ENCODE results near the gene CAPSL. TPM values are rescaled to one million over a fixed set of nuclear protein-coding genes. Genes with fewer than 3 reads are reported as not detected.

Gene CAPSL
- total RNA-seq, 4 donors from 2014 or later: not detected

- TF ChIP-seq CTCF (IDR thresholded peaks at IDR 0.05): no peak
- no peak for DNase-seq (ENCODE audit: low spot score)
- ATAC-seq (ENCODE audit: low FRiP score): no peak
Observed at GRCh38 chr5:35963381-35963843, 25.0 kb upstream of the CAPSL start.

GRCh38 chr5:35960328-35960727, 21.9 kb upstream of the CAPSL start:
- DNase-seq (ENCODE audit: low spot score) (no peak), ATAC-seq (ENCODE audit: low FRiP score) (no peak)
- no peak for TF ChIP-seq CTCF (IDR thresholded peaks at IDR 0.05)

- no peak for DNase-seq (ENCODE audit: low spot score)
- no peak for ATAC-seq (ENCODE audit: low FRiP score)
- no peak for TF ChIP-seq CTCF (IDR thresholded peaks at IDR 0.05)
Observed at GRCh38 chr5:35956429-35956828, 18.0 kb upstream of the CAPSL start.

GRCh38 chr5:35954175-35954574, 15.8 kb upstream of the CAPSL start:
- TF ChIP-seq CTCF (IDR thresholded peaks at IDR 0.05): no peak
- no peak for DNase-seq (ENCODE audit: low spot score)
- no peak for ATAC-seq (ENCODE audit: low FRiP score)

GRCh38 chr5:35947085-35947484, 8.7 kb upstream of the CAPSL start:
- TF ChIP-seq CTCF (IDR thresholded peaks at IDR 0.05): no peak
- ATAC-seq (ENCODE audit: low FRiP score) (no peak), DNase-seq (ENCODE audit: low spot score) (no peak)

- no peak for TF ChIP-seq CTCF (IDR thresholded peaks at IDR 0.05)
- DNase-seq (ENCODE audit: low spot score): no peak
- ATAC-seq (ENCODE audit: low FRiP score): no peak
Observed at GRCh38 chr5:35939639-35940038, 1.2 kb upstream of the CAPSL start.

GRCh38 chr5:35926389-35927051, 11.9 kb downstream of the CAPSL start:
- ATAC-seq (ENCODE audit: low FRiP score): no peak
- peak; percentile 32 for DNase-seq (ENCODE audit: low spot score)
- peak in 2 of 3 donors; percentile 52 to 90 for TF ChIP-seq CTCF (IDR thresholded peaks at IDR 0.05)
